Stimulated activated naive CD8-positive, alpha-beta T cell treated with anti-CD3 and anti-CD28 coated beads, Interleukin-15, amount 100 ng/mL, for 72 hours (primary cell): ENCODE results near the gene ST6GALNAC6.

Source experiments
- ATAC-seq: fragments of 150-1000 bp; cut with Tn5 transposase; 2 replicates; pipeline ENCODE4 v1.10.0; 2021; ENCODE audit warnings: mild to moderate bottlenecking, moderate library complexity
- DNase-seq, 2 donors: peaks; one replicate each; pipeline ENCODE4 v3.0.0; 2021 to 2022
- H3K27ac Mint-ChIP-seq, 2 donors: one replicate each; pipeline ENCODE4 v1.8.0; 2022; ENCODE audit warnings: mild to moderate bottlenecking in 2 of 2, mixed read lengths in 2 of 2, moderate library complexity in 2 of 2
- H3K27me3 Mint-ChIP-seq: one replicate; pipeline ENCODE4 v1.8.0; 2022; ENCODE audit warnings: mixed read lengths
- H3K4me1 Mint-ChIP-seq: one replicate; pipeline ENCODE4 v1.8.0; 2022; ENCODE audit warnings: mild to moderate bottlenecking, mixed read lengths
- H3K4me3 Mint-ChIP-seq, 2 donors: one replicate each; pipeline ENCODE4 v1.8.0; 2022; ENCODE audit warnings: mild to moderate bottlenecking in 2 of 2, mixed read lengths in 2 of 2, moderate library complexity in 1 of 2
- H3K9me3 Mint-ChIP-seq, 2 donors: one replicate each; pipeline ENCODE4 v1.8.0; 2022; ENCODE audit warnings: mixed read lengths in 2 of 2

ST6GALNAC6 gene

GRCh38 chr9:127912882-127913281 lies 13.5 kb upstream of the ST6GALNAC6 start:
- H3K9me3 Mint-ChIP-seq = no peaks in the 10 kb centered on the region
- H3K27ac Mint-ChIP-seq = peak overlapping the region; percentile 19 to 94
- H3K27me3 Mint-ChIP-seq = no peaks in the 10 kb centered on the region
- H3K4me1 Mint-ChIP-seq = peaks cover 76% of the 10 kb centered on the region
- no peak for DNase-seq
- no peak overlapping the region for H3K4me3 Mint-ChIP-seq
- ATAC-seq = no peak

- Mint-ChIP-seq H3K27me3 (no peaks in the 10 kb centered on the region), H3K9me3 (no peaks in the 10 kb centered on the region), H3K27ac (peak overlapping the region in 1 of 2 donors; percentile 95), H3K4me3 (no peak overlapping the region), H3K4me1 (peaks cover 72% of the 10 kb centered on the region)
- ATAC-seq = no peak
- no peak for DNase-seq
Observed at GRCh38 chr9:127912296-127912695, 12.9 kb upstream of the ST6GALNAC6 start.

- Mint-ChIP-seq H3K9me3 (no peaks in the 10 kb centered on the region), H3K4me3 (peak overlapping the region; percentile 9 to 51), H3K4me1 (peaks cover 78% of the 10 kb centered on the region), H3K27ac (peak overlapping the region; percentile 86 to 95), H3K27me3 (no peaks in the 10 kb centered on the region)
- ATAC-seq = no peak
- DNase-seq = no peak
Observed at GRCh38 chr9:127910613-127911205, 11.3 kb upstream of the ST6GALNAC6 start.

GRCh38 chr9:127909839-127910273 lies 10.5 kb upstream of the ST6GALNAC6 start:
- H3K9me3 Mint-ChIP-seq = no peaks in the 10 kb centered on the region
- no peak overlapping the region for H3K4me3 Mint-ChIP-seq
- H3K27ac Mint-ChIP-seq = no peak overlapping the region
- no peak for ATAC-seq
- no peaks in the 10 kb centered on the region for H3K27me3 Mint-ChIP-seq
- no peak for DNase-seq
- peaks cover 78% of the 10 kb centered on the region for H3K4me1 Mint-ChIP-seq

- Mint-ChIP-seq H3K27me3 (no peaks in the 10 kb centered on the region), H3K27ac (peak overlapping the region in 1 of 2 donors; percentile 78), H3K4me1 (peaks cover 77% of the 10 kb centered on the region), H3K4me3 (no peak overlapping the region), H3K9me3 (no peaks in the 10 kb centered on the region)
- ATAC-seq = no peak
- DNase-seq = no peak
Observed at GRCh38 chr9:127908660-127908926, 9.2 kb upstream of the ST6GALNAC6 start.

GRCh38 chr9:127907867-127908659 lies 8.7 kb upstream of the ST6GALNAC6 start:
- no peak for DNase-seq
- no peak overlapping the region for H3K4me3 Mint-ChIP-seq
- H3K27me3 Mint-ChIP-seq = no peaks in the 10 kb centered on the region
- no peaks in the 10 kb centered on the region for H3K9me3 Mint-ChIP-seq
- peak overlapping the region in 1 of 2 donors; percentile 78 for H3K27ac Mint-ChIP-seq
- H3K4me1 Mint-ChIP-seq = peaks cover 79% of the 10 kb centered on the region
- no peak for ATAC-seq

- Mint-ChIP-seq H3K9me3 (no peaks in the 10 kb centered on the region), H3K4me1 (peaks cover 70% of the 10 kb centered on the region), H3K4me3 (peak overlapping the region; percentile 96 to 98), H3K27me3 (no peaks in the 10 kb centered on the region), H3K27ac (peak overlapping the region; percentile 96 to 99)
- peak; percentile 63 to 72 for DNase-seq
- peak; percentile 70 for ATAC-seq
Observed at GRCh38 chr9:127905788-127906191, 6.4 kb upstream of the ST6GALNAC6 start.

GRCh38 chr9:127905004-127905728 lies 5.8 kb upstream of the ST6GALNAC6 start:
- Mint-ChIP-seq H3K4me3 (peak overlapping the region; percentile 96 to 98), H3K9me3 (no peaks in the 10 kb centered on the region), H3K4me1 (peaks cover 64% of the 10 kb centered on the region), H3K27me3 (no peaks in the 10 kb centered on the region), H3K27ac (peak overlapping the region; percentile 96 to 99)
- peak; percentile 49 to 72 for DNase-seq
- peak; percentile 75 for ATAC-seq

GRCh38 chr9:127904561-127905003 lies 5.2 kb upstream of the ST6GALNAC6 start:
- peak overlapping the region; percentile 96 to 99 for H3K27ac Mint-ChIP-seq
- H3K4me3 Mint-ChIP-seq = peak overlapping the region; percentile 96 to 98
- DNase-seq (peak in 1 of 2 donors; percentile 33), ATAC-seq (peak; percentile 1)
- H3K27me3 Mint-ChIP-seq = no peaks in the 10 kb centered on the region
- H3K9me3 Mint-ChIP-seq = no peaks in the 10 kb centered on the region
- peaks cover 63% of the 10 kb centered on the region for H3K4me1 Mint-ChIP-seq

GRCh38 chr9:127903557-127904475 lies 4.4 kb upstream of the ST6GALNAC6 start:
- ATAC-seq (peak; percentile 53), DNase-seq (peak; percentile 68 to 89)
- peak overlapping the region; percentile 96 to 98 for H3K4me3 Mint-ChIP-seq
- peaks cover 62% of the 10 kb centered on the region for H3K4me1 Mint-ChIP-seq
- peak overlapping the region; percentile 96 to 99 for H3K27ac Mint-ChIP-seq
- H3K27me3 Mint-ChIP-seq = no peaks in the 10 kb centered on the region
- H3K9me3 Mint-ChIP-seq = no peaks in the 10 kb centered on the region

GRCh38 chr9:127898433-127899127 lies 823 bp downstream of the ST6GALNAC6 start:
- peaks cover 65% of the 10 kb centered on the region for H3K4me1 Mint-ChIP-seq
- peak; percentile 29 for ATAC-seq

GRCh38 chr9:127897193-127897692 lies 2.2 kb downstream of the ST6GALNAC6 start:
- peaks cover 66% of the 10 kb centered on the region for H3K4me1 Mint-ChIP-seq
- H3K4me3 Mint-ChIP-seq = peak overlapping the region; percentile 87 to 88
- no peak for DNase-seq
- ATAC-seq = peak; percentile 7
- peak overlapping the region in 1 of 2 donors; percentile 71 for H3K27ac Mint-ChIP-seq
- H3K27me3 Mint-ChIP-seq = no peaks in the 10 kb centered on the region
- peaks cover 0 to 27% of the 10 kb centered on the region in 2 donors for H3K9me3 Mint-ChIP-seq

More at GRCh38 chr9:127898433-127899127, 823 bp downstream of the ST6GALNAC6 start:
- peak overlapping the region; percentile 81 to 89 for H3K27ac Mint-ChIP-seq
- peak overlapping the region; percentile 87 to 88 for H3K4me3 Mint-ChIP-seq
- H3K27me3 Mint-ChIP-seq = no peaks in the 10 kb centered on the region
- H3K9me3 Mint-ChIP-seq = peaks cover 0 to 20% of the 10 kb centered on the region in 2 donors
- no peak for DNase-seq

GRCh38 chr9:127896395-127897192 lies 2.8 kb downstream of the ST6GALNAC6 start:
- H3K4me1 Mint-ChIP-seq = peaks cover 63% of the 10 kb centered on the region
- H3K4me3 Mint-ChIP-seq = no peak overlapping the region
- no peaks in the 10 kb centered on the region for H3K27me3 Mint-ChIP-seq
- ATAC-seq (no peak), DNase-seq (no peak)
- H3K9me3 Mint-ChIP-seq = peaks cover 0 to 27% of the 10 kb centered on the region in 2 donors
- peak overlapping the region in 1 of 2 donors; percentile 71 for H3K27ac Mint-ChIP-seq
